ENCODE measurements around the gene TMEM151A. TPM values are rescaled to one million over a fixed set of nuclear protein-coding genes. Genes with fewer than 3 reads are reported as not detected.
"Not testable (repeated sequence)": the region's sequence is repeated elsewhere in the genome, so short reads cannot be mapped to it uniquely, and the experiment has no call there.

Gene TMEM151A
- polyA plus RNA-seq, 4 donors, result not detected

- DNase-seq (ENCODE audit: low read depth in 4 of 4, low spot score in 3 of 4), result no peak
Measured at GRCh38 chr11:66297610-66298009, 5.9 kb downstream of the TMEM151A start.

DNA sequence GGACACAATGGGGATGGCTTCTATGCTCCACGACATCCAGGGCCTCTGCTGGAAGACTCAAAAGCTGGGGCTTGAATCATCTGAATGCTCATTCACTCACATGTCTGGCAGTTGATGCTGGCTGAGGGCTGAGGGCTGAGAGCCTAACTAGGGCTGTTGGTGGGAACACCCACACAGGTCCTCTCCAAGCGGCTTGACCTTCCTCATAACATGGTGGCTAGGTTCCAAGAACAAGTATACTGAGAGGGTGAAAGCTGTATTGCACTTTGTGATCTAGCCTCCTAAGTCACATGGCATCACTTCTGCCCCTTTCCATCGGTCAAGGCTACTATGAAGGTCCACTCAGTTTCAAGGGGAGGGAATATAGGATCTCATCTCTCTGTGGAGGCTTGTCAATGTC is 7.5 kb downstream of the TMEM151A start:
- DNase-seq (ENCODE audit: low read depth in 4 of 4, low spot score in 3 of 4), result no peak

- DNase-seq (ENCODE audit: low read depth in 4 of 4, low spot score in 3 of 4), result no peak
Measured at GRCh38 chr11:66302656-66303055, 11.0 kb downstream of the TMEM151A start.

- DNase-seq (ENCODE audit: low read depth in 4 of 4, low spot score in 3 of 4), result no peak
Measured at GRCh38 chr11:66309475-66309874, 17.8 kb downstream of the TMEM151A start.

DNA sequence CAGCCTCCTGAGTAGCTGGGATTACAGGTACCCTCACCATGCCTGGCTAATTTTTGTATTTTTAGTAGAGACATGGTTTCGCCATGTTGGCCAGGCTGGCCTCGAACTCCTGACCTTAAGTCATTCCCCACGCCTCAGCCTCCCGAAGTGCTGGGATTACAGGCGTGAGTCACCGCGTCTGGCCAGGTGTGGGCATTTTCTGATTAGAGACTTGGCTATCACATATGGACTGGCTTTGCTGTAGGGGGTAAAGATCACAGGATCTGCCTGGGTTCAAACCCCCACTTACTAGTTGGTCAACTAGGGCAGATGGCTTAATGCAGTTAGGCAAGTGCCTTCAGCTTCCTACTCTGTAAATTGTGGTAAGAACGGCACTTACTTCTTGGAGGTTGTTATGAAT is 18.6 kb downstream of the TMEM151A start:
- DNase-seq (ENCODE audit: low read depth in 4 of 4, low spot score in 3 of 4), result no peak

- DNase-seq (ENCODE audit: low read depth in 4 of 4, low spot score in 3 of 4), result not testable (repeated sequence)
Measured at GRCh38 chr11:66310803-66311440, 19.2 kb downstream of the TMEM151A start.

DNA sequence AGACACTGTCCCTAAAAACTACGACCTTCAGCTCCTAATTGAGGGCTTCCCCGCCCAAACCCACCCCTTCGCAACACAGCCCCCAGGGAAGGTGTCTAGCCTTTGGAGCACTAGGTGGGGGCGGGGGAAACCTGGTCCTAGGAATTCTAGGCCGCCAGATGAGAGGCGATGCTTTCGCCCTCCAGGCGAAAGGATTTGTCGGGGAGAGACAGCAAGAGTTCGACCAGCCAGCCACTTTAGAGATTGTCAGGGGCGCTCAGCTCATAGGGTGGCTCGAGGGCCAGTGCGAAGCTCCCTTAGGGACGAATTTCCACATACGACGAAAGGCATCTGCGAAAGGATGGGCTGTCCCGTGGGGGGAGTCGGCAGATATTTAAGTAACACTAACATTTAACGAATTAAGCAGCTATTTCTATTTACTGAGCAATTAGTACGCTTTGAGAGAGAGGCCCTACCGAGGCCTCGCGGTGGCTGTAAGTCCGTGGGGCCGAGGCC is 19.8 kb downstream of the TMEM151A start:
- DNase-seq (ENCODE audit: low read depth in 4 of 4, low spot score in 3 of 4), result no peak

DNA sequence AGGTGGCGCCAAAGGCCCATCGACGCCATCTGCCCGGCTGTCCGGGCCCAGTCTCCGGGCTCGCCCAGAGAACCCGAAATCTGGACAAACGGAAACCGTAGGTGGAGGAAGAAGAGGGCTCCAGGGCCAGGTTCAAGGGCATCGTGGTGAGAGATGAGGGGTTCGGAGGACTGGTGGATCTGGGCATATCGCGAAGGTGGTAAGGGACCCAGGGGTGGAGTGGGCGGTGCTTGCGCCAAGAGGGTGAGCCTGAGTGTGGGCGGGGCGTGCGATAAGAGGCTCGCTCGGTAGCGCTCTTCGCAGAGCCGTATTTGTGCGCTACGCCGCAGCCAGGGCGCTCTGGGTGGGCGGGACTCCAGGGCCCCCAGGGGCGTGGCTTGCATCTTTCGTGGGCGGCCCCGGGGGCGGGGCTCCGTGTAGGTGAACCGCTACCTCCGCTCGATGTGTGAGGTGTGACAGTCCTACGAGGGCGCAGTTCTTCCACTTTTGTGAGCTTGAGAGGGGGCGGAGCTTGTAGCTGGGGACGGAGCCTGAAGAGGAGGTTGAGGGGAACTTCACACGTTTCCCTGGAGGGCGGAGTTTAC is 20.4 kb downstream of the TMEM151A start:
- DNase-seq (ENCODE audit: low read depth in 4 of 4, low spot score in 3 of 4), result peak; percentile 70 to 86 (median 78)

DNA sequence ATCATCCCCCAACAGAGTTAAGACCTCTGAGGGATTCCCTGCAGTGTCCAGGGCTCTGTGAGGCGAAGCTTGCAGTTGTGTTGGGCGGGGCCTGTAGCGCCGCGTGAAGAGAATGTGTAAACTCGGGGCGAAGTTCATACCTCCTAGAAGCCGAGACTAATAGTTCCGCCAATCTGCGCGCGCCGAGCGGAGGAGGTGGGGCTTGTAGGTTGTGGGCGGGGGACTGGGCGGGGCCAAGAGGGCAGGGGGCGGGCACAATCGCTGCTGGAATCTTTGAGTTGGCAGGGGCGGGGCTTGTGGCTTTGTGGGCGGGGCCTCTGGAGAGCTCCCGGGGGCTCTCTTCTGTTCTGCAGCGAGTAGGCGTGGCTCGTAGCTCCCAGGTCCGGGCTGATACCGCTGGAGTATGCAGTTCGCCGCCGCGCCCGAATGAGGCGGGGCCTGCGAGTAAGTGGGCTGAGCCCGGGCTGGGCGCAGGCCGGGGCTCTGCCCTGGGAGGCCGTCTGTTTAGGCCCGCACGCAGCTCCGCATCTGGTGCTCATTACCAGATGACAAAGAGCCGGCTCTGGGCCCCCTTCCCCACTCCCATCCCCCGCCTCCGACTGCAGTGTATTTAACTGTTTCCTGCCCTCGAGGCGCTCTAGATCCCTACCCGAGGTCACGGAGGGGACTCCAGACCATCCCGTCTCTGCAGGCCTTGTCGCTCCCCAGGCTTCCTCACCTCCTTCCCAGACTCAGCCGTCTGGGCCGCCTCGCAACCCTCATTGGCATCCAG is 21.0 kb downstream of the TMEM151A start:
- peak; percentile 87 to 96 (median 95) for DNase-seq (ENCODE audit: low read depth in 4 of 4, low spot score in 3 of 4)

GRCh38 chr11:66313321-66314185 is 21.9 kb downstream of the TMEM151A start:
- peak in 3 of 4 donors; percentile 60 to 73 (median 67) for DNase-seq (ENCODE audit: low read depth in 4 of 4, low spot score in 3 of 4)

- no peak for DNase-seq (ENCODE audit: low read depth in 4 of 4, low spot score in 3 of 4)
Measured at GRCh38 chr11:66314186-66314501, 22.4 kb downstream of the TMEM151A start.

GRCh38 chr11:66314561-66315497 is 23.1 kb downstream of the TMEM151A start:
- no peak for DNase-seq (ENCODE audit: low read depth in 4 of 4, low spot score in 3 of 4)

- DNase-seq (ENCODE audit: low read depth in 4 of 4, low spot score in 3 of 4), result no peak
Measured at GRCh38 chr11:66315498-66315885, 23.8 kb downstream of the TMEM151A start.

DNA sequence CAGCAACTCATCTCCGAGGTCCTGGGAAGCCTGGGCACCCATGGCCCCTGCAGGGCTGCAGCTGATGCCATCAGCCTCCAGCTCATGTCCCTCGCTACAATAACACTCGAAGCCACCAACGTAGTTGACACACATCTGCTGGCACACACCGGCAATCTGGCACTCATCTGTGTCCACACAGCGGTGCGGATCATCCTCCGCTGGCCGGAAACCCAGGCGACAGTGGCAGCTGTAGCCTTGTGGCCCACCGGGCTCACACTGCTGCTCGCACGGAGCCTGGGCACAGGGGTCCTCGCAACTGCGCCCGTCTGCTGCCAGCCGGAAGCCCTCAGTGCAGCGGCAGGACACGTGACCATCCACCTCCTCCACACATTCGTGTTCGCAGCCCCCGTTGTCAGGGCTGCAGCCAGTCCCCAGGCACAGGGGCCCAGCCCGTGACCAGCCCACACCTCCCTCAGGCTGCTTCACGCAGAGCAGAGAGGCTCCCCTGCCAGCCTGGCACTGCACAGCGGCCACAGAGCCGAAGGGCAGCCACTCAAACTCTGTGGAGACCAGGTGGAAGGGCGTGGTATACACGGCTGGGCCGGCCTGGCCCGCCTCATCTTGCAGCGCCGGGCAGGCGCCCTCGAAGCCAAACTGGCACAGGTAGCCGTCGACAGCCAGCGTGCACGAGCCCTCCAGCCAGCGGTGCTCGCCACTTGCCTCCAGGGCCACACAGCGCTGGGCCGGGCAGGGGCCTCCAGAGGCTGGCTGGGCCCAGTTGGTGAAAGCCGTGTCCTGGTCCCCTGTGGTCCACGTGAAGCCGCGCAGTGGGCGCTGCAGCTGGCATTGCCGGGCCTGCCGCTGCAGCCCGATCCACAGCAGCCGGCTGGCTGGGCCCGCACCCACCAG is 24.5 kb downstream of the TMEM151A start:
- no peak for DNase-seq (ENCODE audit: low read depth in 4 of 4, low spot score in 3 of 4)

GRCh38 chr11:66316849-66317251 is 25.2 kb downstream of the TMEM151A start, which contains the start of gene CD248:
TSS of gene CD248 (minus strand) at chr11:66317044. CDS start at chr11:66317027, 17 bp downstream.
- DNase-seq (ENCODE audit: low read depth in 4 of 4, low spot score in 3 of 4), result peak in 2 of 4 donors; percentile 51 to 66

DNA sequence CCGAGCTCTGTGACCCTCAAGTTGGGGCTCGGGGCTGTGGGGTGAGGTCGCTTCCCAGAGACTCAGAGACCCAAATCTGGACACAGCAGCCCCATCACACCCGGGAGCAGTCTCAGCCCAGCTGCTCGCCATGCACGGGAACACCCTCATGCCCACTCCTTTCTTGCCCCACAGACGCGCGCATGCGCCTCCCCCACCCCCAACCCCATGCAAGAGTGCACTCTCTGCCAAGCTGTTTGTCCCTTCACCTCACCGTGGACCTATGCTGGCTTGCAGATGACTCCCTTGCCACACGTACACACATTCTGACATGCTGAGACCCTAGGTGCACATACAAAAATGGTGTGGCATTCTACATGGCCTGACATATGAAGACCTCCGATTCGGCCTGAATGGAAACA is 25.6 kb downstream of the TMEM151A start:
- DNase-seq (ENCODE audit: low read depth in 4 of 4, low spot score in 3 of 4), result peak in 1 of 4 donors; percentile 60

DNA sequence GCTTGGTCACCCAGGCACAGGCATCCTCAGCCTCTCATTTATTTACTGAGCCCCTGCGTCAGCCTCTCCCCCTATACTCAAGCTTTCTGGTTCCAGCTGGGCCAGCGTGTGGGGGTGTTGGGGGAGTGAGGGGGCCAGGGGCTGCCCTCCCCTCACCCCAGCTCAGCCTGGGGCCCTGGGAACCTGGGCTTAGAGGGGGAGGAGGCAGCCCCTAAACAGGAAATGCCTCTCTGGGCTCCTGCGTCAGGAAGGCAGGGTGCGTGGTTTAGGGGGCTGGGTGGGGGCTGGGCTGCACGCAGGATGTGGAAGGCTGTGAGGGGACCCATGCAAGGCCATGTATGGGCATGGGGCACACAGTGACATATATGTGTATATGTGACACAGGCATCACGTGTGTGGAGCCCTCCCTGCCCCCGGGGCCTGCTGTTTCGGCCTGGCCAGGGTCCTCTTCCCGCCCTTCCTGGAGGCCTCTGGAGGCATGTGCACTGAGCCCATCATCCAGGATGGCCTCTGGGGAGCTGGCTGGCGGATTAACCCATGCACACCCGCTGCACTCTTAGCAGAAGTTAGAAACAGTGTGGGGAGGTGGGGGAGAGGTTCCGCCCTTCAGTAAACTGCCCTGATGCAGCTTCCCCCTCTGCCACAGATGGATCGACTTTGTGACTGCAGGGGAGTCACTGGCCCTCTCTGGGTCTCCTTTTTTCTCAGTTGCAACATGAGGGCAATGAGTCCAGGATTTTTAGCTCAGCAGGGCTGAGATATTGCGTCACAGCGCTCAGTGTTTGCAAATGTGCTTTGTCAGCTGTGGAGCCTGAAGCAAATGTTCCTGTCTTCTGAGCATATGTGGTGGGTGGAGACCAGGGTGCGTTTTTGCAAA is 26.3 kb downstream of the TMEM151A start:
- DNase-seq (ENCODE audit: low read depth in 4 of 4, low spot score in 3 of 4), result no peak

DNA sequence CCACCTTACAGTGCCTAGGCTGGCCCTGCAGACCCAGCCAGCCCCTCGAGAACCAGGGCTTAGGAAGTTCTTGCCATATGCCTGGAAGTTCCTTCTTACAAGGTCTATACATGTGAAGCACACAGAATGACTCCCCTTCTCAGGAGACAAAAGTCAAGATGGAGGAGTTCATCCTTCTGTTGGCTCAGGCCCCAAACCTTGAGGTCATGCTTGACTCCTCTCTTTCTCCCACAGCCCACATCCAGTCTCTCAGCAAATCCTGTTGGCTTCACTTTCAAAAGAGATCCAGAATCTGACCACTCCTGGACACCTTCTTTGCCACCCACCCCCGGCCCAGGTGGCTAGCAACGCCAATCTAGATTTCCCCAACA is 26.9 kb downstream of the TMEM151A start:
- no peak for DNase-seq (ENCODE audit: low read depth in 4 of 4, low spot score in 3 of 4)
